DMS53 treated with DMSO at 0.1 percent for 48 hours (cell line): ENCODE results near the gene RIMBP2.
"Not testable (repeated sequence)": the region's sequence is repeated elsewhere in the genome, so short reads cannot be mapped to it uniquely, and the experiment has no call there.

Experiments used
- DNase-seq: peaks from one replicate; lab custom pipeline; 2025; ENCODE audit not compliant: unreplicated experiment; lab: John Stamatoyannopoulos, UW

The RIMBP2 gene

DNA sequence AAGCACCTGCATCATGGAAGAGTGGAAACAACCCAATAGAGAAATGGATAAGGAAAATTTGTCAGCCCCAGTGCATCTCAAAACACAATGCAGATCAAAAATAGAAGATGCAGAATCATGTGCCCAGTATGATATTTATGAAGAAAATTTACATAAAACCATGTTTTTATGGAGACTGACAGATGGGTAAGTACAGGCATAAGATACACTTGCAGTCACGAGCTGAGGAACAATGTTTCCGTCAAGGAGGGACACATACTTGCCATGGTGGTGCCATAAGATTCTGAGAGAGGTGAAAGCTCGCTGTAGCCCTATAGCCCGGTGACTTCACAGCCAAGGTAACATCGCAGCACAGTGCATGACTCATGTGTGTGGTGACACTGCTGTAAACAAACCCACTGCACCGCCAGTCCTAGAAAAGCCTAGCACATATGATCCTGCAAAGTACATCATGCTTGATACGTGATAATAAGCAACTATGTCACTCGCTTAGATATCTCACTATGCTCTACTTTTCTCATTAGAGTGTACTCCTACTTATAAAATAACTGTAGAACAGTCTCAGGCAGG is 112.6 kb downstream of the RIMBP2 start:
- DNase-seq: no peak

DNA sequence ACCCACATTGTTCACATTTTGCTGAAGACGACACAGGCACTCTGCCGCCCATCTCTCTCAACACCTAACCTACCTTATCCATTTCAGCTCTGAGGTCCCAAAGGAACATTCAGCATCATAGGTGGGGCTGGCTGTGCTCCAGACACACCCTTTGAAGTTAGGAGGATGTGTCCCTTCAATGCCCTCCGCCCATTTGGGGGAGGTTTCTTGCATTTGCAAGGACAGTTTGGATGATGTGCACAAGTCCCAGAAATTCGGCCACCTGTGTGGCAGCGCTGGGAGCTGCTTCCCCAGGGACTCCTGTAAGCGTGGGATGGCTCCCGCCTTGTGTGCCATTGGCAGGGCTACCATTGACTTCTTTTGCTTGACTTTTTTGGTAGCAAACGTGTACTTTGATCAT is 113.8 kb downstream of the RIMBP2 start:
- DNase-seq: no peak

DNA sequence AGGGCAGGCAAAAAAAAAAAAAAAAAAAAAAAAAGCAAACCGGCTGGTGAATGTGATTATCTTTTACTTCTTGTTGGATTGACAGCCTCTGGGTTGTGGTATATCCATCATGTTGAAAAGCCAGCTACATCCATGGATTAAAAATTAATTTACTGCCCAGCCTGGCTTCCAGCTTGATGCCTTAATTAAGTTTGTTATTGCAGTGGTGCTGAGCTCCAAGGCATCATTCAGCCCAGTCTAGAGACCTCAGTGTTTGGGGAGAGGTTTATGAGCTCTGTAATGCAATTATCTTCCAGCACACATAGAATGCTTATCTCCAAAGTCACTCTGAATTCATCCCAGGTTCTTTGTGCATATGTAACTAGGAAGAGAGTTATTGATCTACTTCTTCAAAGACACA is 114.8 kb downstream of the RIMBP2 start:
- DNase-seq: no peak

DNA sequence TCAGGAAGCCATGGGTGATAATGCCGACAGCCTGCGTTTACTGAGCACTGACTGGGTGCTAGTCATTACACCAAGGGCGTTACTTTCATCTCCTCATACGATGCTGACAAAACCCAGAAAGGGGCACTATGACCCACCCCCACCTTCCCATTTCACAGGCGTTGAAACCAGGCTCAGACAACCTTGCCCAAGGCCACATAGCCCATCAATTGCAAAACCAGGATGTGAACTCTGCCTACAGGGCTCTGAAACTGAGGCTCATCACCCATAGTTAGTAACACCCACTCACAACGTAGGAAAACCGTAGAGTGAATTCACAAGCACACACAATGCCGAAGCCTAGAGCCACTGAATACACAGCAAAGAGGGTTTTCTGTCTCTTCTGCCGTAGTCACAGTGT is 119.9 kb downstream of the RIMBP2 start:
- no peak for DNase-seq

DNA sequence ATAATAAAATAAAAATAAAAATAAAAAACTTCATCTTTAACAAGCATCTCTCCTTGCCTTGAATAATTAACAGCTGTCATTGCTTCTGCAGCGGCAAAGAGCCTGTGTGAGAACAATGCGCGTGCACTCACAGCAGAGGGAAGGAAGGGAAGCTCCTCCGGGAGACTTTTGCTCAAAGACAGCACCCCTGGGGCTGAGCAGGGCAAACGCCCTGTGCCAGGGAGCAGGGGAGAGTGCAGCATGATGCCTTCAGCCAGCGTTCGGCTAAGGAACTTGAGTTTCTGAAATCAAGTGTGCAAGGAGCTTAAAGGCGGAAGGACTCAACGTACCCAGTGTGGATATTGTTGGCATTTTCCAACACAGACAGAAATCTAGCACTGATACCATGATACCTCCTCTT is 120.5 kb downstream of the RIMBP2 start:
- no peak for DNase-seq

DNA sequence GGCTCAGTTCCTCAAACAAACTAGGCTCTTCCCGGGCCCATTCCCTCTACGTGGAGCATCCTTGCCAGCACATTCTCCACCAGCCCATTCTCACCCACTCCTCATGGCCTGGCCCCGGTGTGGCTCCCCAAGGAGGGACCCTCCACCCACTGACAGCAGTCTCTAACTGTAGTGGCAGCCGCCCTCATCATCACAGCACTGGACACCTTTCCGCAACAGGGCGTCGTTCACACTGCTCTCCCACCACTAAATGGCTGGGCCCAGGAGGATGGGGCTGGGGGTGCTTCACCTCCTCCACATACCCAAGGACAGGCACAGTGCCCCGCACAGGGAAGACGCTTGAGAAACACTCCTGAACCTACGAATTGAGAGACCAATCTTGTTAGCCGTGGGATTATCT is 123.0 kb downstream of the RIMBP2 start:
- no peak for DNase-seq

DNA sequence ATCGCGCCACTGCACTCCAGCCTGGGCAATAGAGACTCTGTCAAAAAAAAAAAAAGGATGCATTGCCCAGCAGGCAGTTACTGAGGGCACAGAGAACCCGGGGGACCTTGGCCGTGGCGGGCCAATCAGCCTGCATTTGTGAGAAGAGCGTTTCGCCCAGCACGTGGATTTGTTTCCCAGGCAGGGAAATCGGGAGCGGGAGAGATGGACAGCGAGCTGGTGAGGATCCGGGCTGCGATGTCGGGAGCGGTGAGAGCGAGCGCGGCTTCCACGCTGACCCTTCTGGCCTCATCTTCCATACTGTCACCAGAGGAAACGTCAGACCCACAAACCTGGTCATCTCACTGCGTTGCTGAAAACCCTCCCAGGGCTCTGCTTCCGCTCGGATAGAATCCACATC is 123.5 kb downstream of the RIMBP2 start:
- no peak for DNase-seq

DNA sequence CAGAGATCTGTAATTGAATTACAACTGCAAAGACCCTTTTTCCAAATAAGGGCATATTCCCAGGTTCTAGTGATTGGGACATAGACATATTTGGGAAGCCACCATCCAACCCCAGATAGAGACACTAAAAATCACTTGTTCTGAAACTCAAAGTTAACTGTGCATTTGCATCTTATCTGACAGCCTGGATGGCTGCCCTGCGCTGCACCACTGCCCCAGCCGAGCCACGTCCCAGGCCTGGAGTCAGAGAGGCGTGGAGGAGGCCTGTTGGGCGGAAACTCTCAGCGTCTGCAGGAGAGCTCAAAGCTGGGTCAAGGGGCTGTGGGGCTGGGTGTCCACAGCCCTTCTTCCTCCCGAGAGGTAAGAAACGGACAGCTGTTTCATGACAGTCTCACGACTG is 124.4 kb downstream of the RIMBP2 start:
- no peak for DNase-seq

DNA sequence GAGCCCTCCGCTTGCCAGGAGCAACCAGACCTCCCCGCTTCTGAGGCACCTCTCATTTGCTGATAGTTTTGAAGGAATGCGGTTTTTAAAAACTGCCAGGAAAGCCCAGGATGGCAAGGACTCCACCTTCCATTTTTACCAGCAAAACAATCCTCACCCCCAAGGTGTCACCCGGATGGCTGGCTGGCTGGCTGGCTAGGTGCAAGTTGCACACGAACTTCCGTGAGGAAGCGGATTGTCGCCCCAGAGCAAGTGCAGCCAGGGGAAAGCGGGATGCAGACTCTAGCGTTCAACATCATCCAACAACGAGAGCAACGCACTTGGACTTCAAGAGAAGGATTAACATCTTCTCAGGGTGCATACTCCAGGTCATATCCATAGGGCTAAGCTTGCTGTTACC is 125.4 kb downstream of the RIMBP2 start:
- DNase-seq: no peak

DNA sequence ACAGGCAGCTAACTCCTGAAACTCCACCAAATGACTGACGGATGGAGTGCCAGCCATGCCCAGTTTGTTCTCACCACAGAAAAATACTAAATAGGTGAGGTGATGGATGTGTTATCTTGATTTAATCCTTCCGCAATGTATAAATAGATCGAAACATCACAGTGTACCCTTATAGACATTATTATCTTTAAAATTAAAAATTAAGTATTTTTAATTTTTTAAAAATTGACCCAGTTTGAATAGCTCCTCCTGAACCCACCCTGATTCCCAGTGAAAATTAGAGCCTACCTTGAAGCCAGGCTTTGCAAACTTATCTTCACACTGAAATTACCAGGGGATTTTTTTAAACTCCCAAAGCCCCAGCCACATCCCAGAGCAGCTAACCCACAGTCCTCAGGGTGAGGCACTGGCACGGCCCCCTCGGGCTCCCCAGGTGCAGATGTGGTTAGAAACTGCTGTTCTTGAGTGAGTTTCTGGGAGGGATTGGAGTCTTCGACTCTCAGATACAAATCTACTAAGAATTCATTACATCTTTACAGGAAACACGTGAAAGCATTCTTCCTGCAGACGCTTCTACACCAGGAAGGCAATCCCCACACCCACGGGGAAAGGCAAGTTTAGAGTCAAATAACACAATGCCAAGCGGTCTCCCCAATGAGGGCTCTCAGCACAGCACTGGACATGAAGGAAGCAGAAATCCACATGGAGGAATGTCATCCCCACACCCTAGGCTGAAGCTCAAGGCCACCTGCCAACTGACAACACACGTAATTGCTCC is 126.4 kb downstream of the RIMBP2 start:
- no peak for DNase-seq

DNA sequence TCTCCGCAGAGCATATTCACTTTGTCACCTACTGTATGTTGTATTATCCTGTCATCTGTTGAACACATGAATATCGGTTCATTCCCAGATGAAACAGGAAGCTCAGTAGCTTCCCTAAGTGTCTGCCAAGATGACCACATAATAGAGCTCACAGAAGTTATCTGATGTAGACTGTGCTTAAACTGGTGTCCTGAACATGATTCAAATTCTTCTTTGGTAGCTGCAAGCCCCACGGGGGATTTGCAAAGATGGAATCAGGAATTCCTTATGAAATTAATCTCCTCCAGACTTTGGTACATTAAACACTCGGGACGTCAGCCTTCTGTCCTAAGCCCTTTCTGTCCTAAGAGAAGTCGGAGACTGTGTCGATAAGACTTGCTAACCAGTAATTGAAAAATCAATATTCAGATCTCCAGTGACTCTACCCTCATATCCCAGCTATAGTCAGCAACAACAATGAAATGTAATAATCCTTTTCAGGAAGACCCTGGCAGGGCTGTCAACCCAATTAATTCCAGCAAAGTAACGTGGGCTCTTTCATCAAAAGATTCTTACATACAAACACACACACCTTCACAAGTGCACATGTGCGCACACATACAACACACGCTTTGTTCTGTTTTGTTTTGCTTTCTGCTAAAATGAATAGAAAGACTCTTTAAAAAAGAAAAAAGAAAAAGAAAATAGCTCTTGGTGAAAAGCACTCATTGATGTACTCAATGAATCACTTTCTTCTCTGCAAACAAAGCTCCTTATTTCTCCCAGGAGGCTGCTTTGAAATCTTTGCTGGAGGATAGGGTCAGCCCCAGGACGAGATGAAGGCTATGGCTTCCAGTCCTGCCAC is 127.2 kb downstream of the RIMBP2 start:
- DNase-seq: no peak

DNA sequence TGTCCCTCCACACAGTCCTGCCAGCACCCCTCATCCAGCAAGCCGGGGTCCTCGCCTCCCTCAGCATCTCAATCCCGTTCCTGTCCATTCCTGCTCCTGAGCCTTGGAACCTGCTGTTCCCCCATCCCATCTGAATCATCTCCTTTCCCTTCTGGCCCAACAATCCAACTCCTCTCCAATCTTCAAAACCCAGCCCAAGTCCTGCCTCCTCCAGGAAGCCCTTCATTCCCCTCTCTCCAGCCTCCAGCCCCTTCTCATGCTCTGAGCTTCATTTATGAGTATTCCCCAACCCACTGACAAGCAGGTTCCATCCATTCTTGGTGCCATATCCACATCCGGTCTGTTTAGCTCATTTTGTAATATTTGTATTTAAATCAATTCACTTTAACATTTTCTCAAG is 128.1 kb downstream of the RIMBP2 start:
- no peak for DNase-seq

DNA sequence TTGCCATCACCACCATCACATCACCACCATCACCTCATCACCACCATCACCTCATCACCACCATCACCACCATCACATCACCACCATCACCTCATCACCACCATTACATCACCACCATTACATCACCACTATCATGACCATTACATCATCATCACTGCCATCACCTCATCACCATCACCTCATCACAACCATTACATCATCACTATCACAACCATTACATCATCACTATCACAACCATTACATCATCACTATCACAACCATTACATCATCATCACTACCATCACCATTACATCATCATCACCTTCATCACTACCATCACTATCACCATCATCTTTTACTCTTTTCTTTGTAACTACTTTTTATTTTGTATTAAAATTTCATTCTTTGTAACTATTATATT is 131.6 kb downstream of the RIMBP2 start:
- not testable (repeated sequence) for DNase-seq

DNA sequence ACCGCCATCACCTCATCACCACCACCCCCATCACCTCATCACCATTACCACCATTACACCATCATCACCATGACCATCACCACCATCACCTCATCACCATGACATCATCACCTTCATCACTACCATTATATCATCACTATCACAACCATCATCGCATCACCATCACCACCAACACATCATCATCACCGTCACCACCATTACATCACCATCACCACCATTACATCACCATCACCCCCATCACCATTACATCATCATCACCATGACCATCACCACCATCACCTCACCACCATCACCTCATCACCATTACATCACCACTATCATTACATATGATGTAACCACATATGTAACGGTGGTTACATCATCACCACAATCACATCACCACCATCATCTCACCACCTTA is 132.3 kb downstream of the RIMBP2 start:
- no peak for DNase-seq

DNA sequence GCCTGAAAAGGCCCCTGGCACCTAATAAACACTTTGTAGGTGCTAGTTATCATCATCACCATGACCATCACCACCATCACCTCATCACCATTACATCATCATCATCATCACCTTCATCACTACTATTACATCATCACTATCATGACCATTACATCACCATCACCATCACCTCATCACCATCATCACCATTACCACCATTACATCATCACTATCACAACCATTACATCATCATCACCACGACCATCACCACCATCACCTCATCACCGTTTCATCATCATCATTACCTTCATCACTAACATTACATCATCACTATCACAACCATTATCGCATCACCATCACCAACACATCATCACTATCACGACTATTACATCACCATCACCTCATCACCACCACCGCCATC is 132.8 kb downstream of the RIMBP2 start:
- DNase-seq: no peak

DNA sequence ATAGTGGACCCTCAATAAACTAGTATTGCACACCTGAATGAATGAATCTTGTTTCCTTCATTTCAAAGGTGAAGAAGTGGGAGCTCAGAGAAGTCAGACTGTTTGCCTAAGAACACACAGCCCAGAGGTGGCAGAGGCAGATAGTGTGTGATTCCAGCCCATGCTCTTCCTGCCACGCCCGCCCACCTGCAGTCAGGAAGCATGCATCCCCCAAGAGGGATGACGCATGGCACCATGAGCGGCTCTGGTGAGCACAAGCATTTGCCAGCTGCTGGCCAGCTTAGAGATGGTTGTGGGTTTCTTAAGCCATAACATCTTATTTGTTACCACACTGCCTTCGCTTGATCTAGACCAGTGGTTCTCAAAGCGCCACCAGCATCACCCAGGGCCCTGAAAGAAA is 133.8 kb downstream of the RIMBP2 start:
- no peak for DNase-seq

DNA sequence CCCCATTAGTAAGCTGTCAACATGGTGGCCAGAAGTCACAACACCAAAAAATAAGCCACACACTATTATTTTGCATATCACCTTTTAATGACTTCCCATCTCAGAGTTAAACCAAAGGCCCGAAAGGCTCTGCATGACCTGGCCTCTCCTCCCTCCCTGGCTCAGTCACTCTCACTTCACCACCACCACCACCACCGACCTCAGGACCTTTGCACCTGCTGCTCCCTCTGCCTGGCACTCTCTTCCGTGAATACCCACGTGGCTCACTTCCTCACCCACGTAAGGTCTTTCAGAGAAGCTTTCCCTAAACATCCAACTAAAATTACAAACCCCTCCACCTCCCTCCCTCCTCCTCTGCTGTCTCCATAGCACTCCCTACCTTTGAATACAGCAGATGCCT is 134.3 kb downstream of the RIMBP2 start:
- DNase-seq: no peak

DNA sequence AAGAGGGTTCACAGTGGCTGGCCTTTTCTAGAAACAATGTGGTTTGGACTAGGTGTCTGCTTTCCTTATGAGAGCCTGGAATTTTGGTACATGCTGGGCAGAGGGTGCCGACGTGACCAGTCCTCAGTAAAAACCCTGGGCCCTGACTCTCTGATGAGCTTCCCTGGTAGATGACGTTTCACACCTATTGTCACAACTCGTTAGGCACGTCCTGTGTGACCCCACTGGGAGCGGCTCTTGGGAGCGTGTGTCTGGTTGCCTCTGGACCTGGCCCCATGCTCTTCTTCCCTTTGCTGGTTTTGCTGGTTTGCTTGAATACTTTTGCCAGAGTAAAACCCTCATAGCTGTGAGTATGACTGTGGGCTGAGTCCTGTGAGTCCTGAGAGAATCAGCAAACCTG is 136.9 kb downstream of the RIMBP2 start:
- no peak for DNase-seq

DNA sequence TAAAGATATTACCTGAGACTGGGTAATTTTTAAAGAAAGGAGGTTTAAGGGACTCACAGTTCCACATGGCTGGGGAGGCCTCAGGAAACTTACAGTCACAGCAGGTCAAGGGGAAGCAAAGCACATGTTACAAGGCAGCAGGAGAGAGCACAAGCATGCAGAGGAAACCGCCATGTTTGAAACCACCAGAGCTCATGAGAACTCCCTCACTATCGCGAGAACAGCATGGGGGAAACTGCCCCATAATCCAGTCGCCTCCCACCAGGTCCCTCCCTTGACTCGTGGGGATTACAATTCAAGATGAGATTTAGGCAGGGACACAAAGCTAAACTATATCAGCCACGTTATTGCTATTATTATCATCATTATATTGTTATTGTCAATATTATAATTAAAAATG is 138.7 kb downstream of the RIMBP2 start:
- no peak for DNase-seq

DNA sequence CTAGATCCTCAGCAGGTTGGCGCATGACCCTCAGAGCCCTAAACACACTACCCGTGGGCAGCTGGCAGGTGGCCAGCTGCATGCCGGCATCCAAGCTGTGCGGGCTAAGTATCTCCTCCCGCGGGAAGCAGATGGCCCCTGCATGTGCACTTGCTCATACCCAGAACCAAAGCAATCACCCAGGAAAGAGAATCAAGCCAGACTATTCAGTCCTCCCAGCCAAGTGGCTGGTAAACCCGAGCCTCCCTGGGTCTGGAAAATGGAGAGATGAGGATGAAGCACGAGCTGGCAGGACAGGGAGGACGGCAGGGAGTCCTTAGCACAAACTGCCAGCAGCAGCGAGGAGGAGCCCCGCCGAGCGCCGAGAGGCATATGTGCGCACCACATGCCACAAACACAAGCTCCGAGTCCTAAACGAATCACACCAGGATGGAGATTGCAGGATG is 139.7 kb downstream of the RIMBP2 start:
- DNase-seq: no peak

DNA sequence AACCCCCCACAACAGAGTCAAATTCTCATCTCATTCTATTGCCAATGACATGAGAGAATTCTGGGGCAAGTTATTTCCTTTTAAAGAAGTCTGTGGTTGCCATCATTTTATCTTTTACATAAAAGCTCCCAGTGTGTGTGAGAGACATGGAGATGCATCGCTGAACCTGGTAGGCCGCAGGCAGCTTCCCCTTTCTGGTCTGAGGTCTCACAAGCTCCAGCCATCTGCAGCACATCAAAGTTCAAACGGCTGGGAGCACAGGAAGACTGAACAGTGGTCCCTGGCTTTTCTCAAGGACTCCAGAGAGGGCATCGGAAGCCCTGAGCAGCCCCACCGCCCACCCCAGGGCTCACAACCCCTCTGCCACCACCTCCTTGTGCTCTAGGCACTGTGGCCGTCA is 141.7 kb downstream of the RIMBP2 start:
- no peak for DNase-seq

DNA sequence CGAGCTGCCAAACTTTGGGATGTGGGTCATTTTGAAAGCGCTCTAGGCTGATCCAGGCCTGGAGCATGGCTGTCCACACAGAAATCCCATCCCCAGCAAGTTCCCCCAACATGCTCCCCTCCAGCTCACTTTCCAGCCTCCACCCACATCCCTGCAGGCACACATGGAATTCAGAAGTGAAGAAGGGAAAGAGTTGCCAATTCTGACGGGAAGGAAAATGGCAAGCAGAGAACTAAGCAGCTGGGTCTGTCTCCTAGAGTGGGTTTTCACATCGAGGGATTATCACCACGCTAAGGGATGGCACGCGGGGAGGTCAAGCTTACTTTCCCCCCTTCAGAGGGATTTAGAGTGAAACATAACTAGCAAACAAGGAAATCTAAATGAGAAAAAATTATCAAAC is 142.3 kb downstream of the RIMBP2 start:
- DNase-seq: no peak
